GM12874 (cell line): ENCODE measurements around the gene UGT2B7.

Source experiments
- TF ChIP-seq, protein P1 (sequence below): IDR thresholded peaks from 2 replicates; pipeline ENCODE4 v1.5.1; 2011; ENCODE audit warnings: low read depth, mild to moderate bottlenecking, control low read depth, low read length, moderate library complexity; ENCODE audit not compliant: insufficient read depth

Gene UGT2B7

DNA sequence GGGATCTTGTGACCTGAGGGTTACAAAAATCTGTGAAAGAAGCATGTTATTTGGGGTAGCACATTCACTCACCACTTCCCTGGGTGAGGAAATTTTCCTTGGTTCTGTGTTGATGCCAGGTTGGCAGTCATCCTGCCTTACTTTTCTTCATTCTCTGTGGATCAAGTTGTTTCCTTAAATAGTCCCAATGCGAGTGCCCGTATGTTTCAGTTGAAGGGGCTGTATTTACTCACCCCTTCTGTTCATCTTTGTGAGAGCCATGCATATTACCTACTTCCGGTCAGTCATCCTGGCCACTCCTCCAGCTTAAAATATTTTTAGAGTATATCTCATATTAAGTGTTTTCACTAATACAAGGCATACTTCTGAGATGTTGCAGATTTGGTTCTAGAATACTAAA lies 2.6 kb upstream of the UGT2B7 start:
- TF ChIP-seq, protein P1, sequence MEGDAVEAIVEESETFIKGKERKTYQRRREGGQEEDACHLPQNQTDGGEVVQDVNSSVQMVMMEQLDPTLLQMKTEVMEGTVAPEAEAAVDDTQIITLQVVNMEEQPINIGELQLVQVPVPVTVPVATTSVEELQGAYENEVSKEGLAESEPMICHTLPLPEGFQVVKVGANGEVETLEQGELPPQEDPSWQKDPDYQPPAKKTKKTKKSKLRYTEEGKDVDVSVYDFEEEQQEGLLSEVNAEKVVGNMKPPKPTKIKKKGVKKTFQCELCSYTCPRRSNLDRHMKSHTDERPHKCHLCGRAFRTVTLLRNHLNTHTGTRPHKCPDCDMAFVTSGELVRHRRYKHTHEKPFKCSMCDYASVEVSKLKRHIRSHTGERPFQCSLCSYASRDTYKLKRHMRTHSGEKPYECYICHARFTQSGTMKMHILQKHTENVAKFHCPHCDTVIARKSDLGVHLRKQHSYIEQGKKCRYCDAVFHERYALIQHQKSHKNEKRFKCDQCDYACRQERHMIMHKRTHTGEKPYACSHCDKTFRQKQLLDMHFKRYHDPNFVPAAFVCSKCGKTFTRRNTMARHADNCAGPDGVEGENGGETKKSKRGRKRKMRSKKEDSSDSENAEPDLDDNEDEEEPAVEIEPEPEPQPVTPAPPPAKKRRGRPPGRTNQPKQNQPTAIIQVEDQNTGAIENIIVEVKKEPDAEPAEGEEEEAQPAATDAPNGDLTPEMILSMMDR, result no peak

DNA sequence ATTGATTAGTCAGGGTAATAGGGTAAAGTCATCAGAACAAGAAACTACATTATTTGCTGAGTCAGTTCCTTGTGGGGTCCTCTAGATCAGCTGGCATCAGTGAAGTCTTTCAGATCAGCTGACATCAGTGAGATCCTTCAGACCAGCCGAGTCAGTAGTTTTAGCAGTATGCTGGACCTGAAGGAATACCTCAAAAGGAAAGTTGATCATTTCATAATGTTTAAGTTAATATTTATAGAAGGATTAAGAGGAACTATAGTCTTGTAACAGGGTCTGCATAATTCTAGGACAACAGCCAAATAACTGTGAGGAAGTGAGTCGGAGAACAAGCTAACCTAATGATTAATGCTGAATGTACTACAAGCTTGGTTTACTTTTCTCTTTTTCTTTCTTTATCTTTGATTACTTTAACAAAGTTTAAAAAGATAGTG lies 958 bp upstream of the UGT2B7 start:
- TF ChIP-seq, protein P1, result no peak

DNA sequence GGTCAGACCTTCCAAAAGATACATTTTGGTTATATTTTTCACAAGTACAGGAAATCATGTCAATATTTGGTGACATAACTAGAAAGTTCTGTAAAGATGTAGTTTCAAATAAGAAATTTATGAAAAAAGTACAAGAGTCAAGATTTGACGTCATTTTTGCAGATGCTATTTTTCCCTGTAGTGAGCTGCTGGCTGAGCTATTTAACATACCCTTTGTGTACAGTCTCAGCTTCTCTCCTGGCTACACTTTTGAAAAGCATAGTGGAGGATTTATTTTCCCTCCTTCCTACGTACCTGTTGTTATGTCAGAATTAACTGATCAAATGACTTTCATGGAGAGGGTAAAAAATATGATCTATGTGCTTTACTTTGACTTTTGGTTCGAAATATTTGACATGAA lies 536 bp downstream of the UGT2B7 start:
- TF ChIP-seq, protein P1, result no peak

DNA sequence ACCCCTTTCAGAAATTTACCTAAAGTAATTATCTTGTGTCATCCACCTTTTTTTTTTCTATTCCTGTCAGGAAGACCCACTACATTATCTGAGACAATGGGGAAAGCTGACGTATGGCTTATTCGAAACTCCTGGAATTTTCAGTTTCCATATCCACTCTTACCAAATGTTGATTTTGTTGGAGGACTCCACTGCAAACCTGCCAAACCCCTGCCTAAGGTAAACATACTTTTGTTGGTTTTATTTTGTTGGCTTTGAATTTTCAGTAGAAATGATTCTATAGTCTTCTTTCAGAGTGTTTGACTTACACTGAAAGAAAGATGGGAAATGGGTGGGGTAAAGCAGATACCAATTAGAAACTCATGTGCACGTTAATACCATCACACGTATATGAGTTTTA lies 2.2 kb downstream of the UGT2B7 start:
- TF ChIP-seq, protein P1, result no peak

DNA sequence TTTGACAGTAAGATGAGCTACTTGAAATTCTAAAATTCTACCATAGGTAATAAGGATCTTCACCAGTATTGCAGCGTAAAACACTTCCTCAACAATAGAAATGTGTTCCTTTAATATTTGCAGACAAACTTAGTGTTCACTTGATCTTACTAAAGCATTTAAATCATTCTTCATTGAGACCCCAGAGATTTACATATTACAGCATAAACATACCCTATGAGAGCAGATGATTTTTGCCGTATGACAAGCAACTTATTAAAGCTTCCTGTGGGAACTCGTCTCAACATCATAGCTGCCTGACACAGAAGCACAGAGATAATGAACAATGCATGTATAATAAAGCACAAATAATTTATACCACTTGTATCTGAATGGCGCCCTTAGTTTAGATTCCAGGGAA lies 3.6 kb downstream of the UGT2B7 start:
- TF ChIP-seq, protein P1, result no peak

DNA sequence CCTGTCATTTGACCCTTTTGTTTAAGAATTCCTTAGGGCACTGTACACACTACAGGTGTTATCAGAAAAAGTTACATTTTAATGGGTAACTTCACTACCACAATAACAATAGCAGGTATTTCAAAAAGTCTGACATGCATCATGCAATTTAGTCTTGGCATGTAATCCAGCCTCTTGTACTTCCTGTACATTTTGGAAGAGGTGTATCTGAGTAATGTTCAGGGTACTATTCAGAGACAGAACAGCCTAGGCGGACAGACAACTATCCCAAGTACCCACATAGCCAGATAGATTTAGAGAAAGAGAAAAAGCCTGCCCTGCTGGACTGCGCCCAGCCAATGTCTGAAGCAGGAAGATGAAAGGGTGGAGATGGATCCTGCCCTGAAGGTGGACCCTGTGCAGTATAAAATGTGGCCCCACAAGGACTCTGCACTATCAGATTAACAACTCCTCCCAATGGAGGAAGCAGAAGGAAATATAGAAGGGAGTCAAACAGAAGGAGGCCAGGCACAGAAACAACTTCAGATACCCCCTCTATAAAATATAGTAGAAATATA lies 8.5 kb downstream of the UGT2B7 start:
- TF ChIP-seq, protein P1, result no peak

DNA sequence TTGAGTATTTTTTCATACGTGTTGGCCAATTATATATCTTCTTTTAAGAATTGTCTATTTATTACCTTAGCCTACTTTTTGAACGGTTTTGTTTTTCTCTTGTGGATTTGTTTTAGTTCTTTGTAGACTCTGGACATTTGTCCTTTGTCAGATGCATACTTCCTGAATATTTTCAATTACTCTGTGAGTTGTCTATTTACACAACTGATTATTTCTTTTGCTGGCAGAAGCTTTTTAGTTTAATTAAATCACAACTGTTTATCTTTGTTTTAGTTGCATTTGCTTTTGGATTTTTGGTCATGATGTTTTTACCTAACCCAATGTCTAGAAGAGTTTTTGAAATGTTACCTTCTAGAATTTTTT lies 19.6 kb downstream of the UGT2B7 start:
- TF ChIP-seq, protein P1, result no peak
